Effector CD8-positive, alpha-beta T cell (primary cell): ENCODE results near the gene TGFB2.

ENCODE experiments used
- DNase-seq: peaks from one replicate; lab custom pipeline; 2025; lab: John Stamatoyannopoulos, UW

TGFB2 gene

DNA sequence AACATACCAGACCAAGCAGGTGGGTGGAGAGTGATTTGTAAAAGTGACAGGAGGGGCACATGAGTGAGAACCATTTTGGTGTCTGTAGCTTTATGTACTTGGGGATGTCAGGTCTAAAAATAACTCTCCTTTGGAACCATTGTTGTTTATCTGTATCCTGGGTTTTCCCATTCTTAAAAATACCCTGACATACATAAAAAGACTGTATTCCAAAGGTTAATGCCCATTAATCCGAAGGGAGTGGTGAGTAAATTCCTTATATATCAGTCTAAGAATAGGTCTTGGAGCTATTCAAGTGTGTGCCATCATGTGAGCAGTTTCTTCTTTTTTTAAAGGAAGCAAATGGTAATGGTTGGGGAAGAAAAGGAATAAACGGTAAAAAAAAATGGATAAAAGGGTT is 117.5 kb downstream of the TGFB2 start:
- DNase-seq: no peak

DNA sequence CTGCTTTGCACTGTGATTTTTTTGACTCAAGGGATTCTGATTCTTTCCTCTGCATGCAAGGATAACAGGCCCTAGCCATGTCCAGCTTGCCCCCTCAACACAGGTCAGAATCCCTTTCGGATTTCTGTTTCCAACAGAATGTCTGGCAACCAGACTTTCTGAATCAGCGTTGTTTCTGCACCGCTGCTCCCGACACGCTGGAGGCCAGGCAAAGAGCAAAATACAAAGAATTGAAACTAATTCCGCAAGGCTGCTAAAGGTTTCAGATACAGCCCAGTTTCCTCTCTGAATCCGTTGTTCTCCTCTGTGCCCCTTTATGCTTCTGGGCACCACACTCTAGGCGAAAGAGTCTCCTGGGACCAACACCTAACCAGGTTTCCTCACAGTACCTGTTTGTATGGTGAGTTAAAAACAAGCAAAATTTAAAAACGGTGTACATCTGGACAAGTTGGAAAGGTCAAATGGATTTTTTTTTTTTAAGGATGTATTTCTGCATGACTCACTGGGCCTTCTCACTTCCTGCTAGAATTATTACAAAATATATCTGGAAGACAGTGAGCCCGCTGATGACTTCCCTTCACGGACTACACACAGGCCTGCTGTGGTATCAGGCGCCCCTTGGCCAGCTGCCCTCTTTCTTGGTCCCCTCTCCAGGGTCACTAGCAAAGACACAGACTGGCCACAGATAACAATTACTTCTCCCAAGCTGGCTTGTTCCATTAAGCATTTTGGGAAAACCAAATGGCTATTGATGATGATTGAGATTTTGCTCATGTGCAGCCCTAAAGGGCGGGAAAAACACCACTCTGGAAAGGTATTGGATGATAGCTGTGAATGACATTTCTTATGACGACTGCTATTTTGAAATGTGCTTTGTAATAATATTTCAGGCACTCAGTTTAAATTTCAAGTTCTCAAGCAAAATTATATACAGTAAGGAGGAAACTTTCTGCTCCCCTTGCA is 118.3 kb downstream of the TGFB2 start:
- no peak for DNase-seq

DNA sequence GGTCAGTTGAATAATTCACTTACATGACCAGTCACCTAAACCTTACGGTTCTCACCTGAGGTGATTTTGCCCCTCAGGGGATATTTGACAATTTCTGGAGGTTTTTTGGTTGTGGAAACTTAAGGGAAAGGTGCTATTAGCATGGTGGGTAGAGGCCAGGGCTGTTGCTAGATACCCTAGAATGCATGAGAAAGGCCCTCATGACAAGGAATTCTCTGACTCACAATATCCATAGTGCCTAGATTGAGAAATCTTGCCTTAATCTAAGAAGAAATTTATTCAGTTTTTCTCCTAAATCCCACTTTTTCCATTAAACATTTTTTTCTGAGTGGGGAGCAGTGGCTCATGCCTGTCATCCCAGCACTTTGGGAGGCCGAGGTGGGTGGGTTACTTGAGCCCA is 119.7 kb downstream of the TGFB2 start:
- no peak for DNase-seq

DNA sequence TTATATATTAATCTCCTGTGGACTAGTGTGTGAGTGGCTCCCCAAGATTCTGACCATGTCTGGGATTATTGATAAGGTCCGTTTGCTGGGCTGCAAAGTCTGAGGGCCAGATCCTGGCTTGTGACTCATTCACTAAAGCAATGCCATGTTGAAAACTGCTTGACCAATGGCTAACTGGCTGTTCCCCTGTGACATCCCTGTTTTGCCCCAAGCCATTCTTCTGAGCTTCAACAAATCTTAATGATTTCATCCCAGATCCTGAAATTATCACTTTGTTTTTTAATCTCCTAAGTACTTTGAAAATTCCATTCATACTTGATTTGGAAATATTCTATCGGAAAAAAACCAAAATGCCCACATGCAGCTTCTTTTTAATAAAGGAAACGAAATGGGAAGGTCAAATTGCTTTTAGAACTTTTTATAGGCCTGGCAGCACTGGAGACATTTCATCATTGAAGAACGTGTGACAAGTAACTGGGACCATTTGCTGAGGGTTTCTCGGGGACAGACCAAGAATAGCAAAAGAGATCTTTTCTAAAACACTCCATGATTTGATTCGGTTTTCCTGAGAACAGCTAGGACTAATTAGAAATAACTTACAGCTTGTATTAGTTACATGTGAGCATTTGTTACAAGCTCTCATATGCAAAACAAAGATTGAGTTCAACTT is 121.3 kb downstream of the TGFB2 start:
- no peak for DNase-seq

DNA sequence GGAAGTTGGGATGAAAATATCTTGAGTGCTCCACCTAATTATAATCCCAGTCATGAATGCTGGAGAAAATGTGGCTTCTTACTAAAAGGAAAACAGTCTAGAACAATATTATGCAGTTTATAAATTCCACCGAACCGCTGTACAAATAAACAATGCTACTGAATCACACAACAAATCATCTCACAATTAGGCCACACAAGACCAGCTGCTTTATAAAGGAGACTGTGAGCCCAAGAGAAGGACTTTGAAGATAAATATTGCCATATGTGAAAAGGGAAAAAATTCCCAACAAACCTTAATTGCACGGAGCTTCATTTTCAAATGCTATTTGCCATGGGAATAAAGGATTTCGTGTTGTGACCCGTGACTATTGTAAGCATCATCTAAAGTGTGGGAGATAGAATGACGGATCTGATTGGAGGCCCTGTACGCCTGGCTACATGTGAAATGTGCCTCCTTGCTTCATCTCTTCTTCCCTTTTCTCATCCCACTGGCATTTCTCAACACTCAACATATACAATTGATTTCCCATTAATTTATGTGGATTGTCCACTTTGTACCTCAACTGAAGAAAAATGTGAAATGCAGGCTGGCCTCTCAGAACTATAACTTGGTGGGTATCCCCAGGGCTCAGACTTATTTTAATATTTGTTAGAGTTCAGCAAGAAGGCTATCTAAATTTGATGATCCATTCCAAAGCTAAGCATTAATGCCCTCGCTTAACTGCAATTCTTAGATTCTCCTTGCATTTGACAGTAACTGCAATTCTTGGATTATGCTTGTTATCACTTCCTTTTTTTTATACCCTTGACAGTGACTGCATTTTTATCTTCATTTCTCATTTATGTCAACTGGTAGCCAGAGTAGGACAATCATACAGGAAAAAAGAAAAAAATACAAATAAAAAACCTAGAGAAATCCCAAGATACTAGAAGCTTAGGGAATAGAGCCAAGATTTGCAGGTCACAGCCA is 122.3 kb downstream of the TGFB2 start:
- DNase-seq: no peak

DNA sequence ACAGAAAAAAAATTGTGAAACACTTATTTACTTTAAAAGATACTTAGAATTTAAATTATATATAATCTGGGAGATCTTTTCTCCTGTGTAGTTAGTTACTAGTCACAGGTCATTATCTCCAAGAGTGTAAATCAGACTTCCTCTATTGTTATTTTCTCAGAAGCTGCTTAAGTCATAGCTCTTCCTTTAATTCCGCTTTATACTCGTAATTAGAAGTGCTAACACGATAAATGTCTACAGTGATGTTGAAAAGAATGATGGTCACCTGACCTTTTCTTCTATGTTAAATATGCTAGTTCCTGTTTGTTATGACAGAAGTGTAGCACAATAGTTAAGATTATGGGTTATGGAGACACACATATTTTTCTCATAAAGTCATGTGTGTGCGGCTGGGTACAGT is 123.6 kb downstream of the TGFB2 start:
- DNase-seq: no peak

DNA sequence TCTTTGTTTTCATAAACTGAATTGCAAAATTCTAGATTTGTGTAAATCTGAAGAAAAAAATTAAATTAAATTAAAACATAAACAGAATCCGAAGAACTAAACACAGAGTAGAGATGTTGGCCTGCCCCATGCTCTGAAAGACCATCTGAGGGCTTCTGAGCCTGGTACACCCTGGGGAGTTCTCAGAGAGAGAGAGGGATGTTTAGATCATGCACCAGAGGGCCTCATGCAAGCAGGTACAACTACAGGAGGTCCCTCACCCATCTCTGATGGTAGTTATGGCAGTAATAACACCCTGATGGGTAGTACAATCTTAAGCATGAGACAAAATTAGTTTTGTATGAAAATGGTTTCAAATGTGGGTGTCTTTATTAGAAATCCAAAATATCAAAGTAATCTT is 127.7 kb downstream of the TGFB2 start:
- DNase-seq: no peak

DNA sequence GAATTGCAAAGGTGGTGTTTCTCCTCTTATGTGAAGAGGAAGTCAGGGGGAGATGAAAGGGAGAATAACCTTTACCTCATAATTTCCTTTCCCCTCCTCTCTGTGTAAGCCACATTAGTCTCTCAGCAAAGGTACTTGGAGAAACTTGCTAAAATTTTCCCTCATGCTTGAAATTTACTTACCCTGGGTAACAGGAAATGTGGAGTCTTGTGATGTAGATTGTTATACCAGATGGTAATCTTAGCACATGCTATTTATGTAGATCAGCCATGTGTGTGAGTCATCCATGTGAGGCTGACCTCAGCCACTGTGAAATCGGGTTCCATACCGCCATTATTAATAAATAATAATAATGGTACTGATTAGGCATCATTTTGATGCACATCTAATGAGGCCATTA is 128.4 kb downstream of the TGFB2 start:
- DNase-seq: no peak

DNA sequence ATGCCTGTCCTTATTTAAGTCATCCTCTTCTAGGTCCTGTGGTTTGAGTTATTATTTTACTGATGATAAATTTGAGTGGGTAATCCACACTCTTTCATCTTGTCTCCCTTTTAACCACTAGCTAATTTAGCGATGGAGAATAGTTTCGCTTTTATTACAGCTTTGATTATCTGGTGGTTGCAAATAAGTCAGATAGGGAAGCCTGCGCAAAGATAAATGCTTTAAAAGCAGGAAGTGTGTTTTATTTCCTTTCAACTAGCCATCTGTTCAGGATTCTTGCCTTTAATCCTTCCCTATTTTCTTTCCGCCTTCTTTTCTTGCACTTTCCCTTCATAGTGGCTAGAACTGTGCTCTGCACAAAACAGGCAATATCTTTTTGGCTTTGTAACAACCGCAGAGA is 129.0 kb downstream of the TGFB2 start:
- no peak for DNase-seq

DNA sequence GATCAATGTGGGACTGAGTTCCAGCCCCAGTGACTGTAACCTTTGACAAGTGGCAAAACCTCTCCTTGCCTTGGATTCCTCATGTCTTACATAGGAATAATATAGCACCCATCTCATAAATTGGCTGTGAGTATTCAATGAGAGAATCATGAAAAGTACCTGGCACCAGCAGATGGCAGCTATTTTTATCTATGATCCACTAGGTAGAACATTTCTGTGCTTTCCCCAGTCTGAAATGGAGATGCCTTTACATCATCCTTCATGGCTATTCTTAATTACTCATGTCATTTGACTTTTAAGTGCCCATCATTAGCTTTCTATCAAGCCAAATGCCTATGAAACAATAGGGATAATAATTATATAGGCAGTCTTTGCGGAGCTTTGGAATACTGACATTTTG is 130.1 kb downstream of the TGFB2 start:
- DNase-seq: no peak

DNA sequence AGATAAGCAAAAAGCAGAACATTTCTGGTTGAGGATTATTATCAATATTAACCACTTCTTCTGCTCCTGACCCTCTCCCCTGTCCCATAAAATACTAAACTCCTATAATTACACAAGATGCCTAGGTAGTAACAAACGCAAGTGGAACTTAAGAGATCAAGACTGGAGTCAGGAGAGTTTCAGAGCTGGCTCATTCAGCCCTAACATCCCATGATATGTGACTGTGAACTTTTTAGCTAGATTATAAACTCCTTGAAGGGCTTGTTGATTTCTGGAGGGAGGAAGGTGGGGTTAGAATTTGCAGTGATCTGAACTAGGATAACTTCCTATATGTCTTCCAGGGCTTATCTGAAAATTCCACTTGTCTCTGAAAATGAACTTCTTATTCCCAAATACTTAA is 130.6 kb downstream of the TGFB2 start:
- no peak for DNase-seq

DNA sequence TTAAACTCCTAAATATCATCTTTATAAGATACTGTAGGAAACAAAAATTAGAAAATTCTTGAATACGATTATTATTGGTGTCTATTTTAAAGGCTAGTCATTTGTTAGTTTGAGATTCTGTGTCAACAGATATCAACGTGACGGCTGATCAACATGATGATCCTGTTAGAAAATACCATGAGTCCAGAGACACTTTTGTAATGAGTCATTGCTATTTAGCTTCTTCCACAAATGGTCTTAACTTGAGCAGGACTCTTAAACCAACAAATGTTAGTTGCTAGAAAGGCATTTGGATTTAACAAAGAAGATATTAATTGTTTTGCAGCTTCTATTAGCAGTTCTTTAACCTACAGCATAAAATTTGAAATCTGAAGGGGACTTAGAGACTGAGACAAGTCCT is 131.2 kb downstream of the TGFB2 start:
- no peak for DNase-seq

DNA sequence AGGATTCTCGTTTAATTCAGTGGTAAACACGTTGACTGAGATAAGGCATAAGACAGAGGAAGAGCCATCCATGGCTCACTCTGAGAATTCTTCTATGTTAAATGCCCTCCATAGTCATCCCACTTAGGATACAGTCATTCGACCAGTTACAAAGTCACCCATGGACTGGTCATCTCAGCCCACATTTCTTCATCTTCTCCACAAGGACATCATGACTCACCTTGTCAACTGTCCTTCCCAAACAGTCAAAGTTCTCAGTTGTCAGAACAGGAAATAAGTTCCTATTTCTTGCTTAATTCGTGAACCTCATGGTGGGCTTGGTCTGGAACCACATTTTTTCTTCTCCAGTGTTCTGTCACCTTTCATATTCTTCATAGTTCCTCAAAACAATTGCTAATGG is 133.2 kb downstream of the TGFB2 start:
- DNase-seq: no peak

DNA sequence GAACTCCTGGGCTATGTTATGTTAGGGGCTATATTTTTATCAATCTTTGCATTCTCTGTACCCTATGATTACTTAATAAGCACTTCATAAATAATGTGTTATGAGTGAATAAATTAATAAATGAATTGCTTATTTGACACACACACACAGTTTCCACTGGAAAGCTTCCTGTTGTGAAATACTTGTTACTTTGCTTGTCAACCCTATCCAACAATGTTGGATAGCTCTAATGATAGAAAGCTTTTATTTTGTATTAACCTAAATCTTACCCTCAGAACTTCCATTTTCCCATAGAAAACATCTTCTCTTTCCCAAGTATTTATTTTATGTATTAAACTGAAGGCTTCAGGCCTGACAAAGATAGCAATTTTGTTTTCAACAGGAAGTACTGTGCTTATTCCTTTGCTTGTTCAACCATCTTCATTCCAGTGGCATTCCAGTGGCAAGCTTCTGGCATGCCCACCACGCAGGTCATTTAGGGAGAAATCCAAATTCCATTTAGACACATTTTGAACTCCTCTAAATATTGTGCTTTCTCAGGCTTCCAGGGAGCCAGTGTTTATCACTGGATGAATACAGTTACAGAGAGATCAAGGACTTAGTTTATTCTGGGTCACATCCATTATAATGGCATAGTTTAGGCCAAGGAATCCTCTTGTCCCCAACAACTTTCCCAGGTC is 134.4 kb downstream of the TGFB2 start:
- DNase-seq: no peak

DNA sequence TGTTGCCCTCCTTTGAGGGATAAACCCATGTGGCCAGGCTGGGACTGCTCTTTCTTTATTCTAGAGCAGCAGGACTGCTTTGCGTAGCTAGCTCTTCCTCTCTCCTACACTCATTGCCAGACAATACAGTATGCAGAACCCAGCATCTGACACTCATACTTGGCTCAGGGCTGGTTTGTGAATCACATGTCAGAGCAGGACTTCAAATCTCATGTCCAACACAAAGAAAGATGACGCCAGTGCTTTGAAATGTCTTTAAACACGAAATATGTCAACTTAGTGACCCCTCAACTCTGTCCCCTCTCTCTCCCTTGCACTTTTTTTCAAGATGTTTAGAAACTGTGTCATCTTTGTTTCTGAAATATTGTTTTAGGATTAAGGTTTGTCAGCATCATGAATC is 135.0 kb downstream of the TGFB2 start:
- DNase-seq: no peak

DNA sequence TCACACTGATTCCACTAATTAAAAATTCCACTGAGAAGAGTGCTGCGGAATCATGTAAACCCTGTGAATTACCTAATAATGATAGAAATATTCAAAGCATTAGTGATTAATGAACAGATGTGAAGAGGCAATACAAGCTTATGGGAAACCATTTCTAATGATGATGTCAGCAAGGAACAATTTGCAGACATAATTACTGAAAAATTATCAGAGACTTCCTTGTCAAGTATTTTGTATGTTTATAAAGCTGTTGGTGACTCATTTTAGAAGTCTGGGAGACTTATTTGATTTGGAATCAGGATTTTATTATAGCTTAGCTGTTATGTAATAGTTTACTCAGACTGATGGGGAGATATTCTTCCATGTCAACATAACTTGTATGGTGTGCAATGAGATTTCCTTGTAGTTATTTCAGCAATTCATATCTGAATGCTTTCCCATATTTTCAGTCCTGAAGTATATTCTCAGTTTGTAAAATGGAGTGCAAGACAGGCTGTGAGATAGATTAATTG is 135.5 kb downstream of the TGFB2 start:
- DNase-seq: no peak

DNA sequence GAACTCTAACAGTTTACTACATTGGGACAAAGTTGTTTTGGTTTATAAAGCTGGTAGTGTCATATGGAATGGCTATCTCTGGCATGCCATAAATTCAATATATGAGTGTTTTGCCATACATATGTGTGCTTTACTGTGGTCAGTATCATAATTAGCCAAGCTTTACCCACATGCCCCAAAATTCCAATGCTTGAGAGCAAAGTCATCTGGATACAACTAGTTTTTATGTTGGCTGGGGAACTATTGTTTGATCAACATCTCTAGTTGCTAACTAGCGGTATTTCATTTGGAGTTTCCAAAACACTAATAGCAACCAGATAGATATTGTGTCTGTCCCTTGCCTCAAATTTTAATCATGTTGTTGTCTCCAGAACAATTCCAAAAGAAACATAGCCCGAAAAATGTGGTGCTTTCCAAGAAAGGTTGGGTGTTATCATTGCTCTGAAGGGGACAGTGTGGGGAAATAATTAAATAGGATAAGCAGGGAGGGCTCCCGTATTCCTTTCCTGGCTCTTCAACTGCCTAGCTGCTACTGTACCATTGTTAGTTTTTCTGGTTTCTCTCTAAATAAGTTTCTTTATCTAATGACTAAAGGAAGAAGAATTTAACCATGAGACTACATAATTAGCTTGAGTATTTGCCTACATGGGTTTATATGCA is 136.1 kb downstream of the TGFB2 start:
- DNase-seq: no peak

DNA sequence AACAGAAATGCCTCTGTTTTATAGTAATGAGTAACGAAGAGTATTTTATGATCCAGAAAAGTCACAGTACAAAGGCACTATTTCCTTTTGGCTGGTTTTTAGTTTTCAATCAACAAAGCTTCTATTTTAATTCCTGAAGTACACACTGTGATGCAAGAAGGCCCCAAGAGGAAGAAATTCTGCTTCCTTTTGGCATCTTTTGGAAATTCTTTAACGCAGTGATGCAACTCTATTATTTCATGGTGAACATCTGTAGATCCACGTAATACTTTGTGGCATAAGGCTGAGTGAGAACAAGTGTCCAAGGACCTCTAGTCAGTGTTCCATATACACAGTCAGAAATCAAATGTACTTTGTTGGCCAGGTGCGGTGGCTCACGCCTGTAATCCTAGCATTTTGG is 137.5 kb downstream of the TGFB2 start:
- no peak for DNase-seq

DNA sequence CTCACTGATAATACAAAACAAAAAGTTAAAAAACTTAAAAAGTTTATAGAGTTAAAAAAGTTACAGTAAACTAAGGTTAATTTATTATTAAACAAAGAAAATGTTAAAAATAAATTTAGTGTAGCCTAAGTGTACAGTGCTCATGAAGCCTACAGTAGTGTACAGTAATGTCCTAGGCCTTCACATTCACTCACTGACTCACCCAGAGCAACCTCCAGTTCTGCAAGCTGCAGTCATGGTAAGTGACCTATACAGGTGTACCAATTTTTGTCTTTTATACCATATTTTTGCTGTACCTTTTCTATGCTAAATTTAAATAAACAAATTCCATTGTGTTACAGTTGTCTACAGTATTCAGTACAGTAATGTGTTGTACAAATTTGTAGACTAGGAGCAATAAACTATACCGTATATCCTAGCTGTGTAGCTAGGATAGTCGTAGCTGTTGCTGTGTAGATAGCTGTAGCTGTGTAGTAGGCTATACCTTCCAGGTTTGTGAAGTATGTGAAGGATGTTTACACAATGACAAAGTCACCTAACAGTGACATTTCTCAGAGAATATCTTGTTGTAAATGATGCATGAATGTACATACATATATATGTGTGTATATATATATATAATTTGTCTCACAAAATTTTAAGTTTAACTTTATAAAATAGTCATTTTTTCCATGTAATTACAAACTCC is 140.2 kb downstream of the TGFB2 start:
- no peak for DNase-seq

DNA sequence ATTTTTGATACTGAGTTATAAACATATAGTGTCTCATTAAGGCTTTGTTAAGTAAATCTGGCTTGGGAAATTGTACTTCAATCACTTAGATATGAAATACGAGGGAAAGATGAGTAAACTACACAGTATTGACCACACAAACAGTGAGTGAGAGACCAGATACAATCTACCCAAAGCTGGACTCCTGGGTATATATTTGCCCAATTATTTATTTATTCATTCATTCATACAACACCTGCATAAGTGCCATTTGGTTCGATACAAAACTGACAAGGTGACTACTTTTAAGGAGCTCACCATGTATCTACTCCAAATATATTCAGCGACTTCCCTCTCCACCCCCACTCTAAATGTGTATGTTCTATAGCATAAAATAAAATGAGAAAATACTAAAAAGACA is 143.4 kb downstream of the TGFB2 start:
- no peak for DNase-seq
